Measurements from ENCODE around the gene SLC25A22.

The SLC25A22 gene

GRCh38 chr11:747158-748006 is 50.7 kb downstream of the SLC25A22 start, which contains the start of gene TALDO1:
Gene TALDO1 (plus strand): TSS chr11:747464. CDS start chr11:747482, 18 bp downstream.
- no peak for TF ChIP-seq CTCF (IDR thresholded peaks at IDR 0.05; ENCODE audit: insufficient read depth, low read depth, low read length, missing control alignments)
- H3K4me3 ChIP-seq (ENCODE audit: low read depth, low read length) = peak within 1 kb of the TSS; percentile 74
- peak; percentile 93 for DNase-seq (ENCODE audit: low read depth)

- TF ChIP-seq CTCF (IDR thresholded peaks at IDR 0.05; ENCODE audit: insufficient read depth, low read depth, low read length, missing control alignments) = no peak
- peak; percentile 44 for DNase-seq (ENCODE audit: low read depth)
- H3K4me3 ChIP-seq (ENCODE audit: low read depth, low read length) = peak overlapping the region; percentile 74
Observed at GRCh38 chr11:746289-747157, 51.6 kb downstream of the SLC25A22 start.

- no peak overlapping the region for H3K4me3 ChIP-seq (ENCODE audit: low read depth, low read length)
- no peak for TF ChIP-seq CTCF (IDR thresholded peaks at IDR 0.05; ENCODE audit: insufficient read depth, low read depth, low read length, missing control alignments)
- no peak for DNase-seq (ENCODE audit: low read depth)
Observed at GRCh38 chr11:745428-745827, 52.7 kb downstream of the SLC25A22 start.

- no peak overlapping the region for H3K4me3 ChIP-seq (ENCODE audit: low read depth, low read length)
- TF ChIP-seq CTCF (IDR thresholded peaks at IDR 0.05; ENCODE audit: insufficient read depth, low read depth, low read length, missing control alignments) = no peak
- DNase-seq (ENCODE audit: low read depth) = no peak
Observed at GRCh38 chr11:742571-743201, 55.4 kb downstream of the SLC25A22 start.

- H3K4me3 ChIP-seq (ENCODE audit: low read depth, low read length) = no peak overlapping the region
- DNase-seq (ENCODE audit: low read depth) = no peak
- TF ChIP-seq CTCF (IDR thresholded peaks at IDR 0.05; ENCODE audit: insufficient read depth, low read depth, low read length, missing control alignments) = no peak
Observed at GRCh38 chr11:742156-742546, 55.9 kb downstream of the SLC25A22 start.
